ENCODE results near the gene MRPL48.
A peak's percentile ranks its signal among the peaks of the same experiment; 100 is the strongest.

GRCh38 chr11:73759610-73760134 lies 28.0 kb upstream of the MRPL48 start:
- no peak for TF ChIP-seq EZH2 (IDR thresholded peaks at IDR 0.05)
- TF ChIP-seq CTCF (IDR thresholded peaks at IDR 0.05), result peak; percentile 17
